ENCODE results near the gene PPP1R10.

The PPP1R10 gene

GRCh38 chr6:30556906-30557682 is 59.9 kb downstream of the PPP1R10 start, which contains the start of gene PRR3:
PRR3 (plus strand) TSS chr6:30557295; CDS start chr6:30557345, 50 bp downstream.
- DNase-seq (ENCODE audit: low spot score) (peak; percentile 85), FAIRE-seq (no peak)

- DNase-seq (ENCODE audit: low spot score) (peak; percentile 81), FAIRE-seq (no peak)
These were observed 60.8 kb downstream of the PPP1R10 start, which contains the start of gene GNL1 for GRCh38 chr6:30556066-30556905. GNL1 (minus strand) TSS chr6:30556489; CDS start chr6:30556203, 286 bp downstream.

GRCh38 chr6:30555816-30556065 is 61.3 kb downstream of the PPP1R10 start:
- DNase-seq (ENCODE audit: low spot score) (no peak), FAIRE-seq (no peak)

- FAIRE-seq: no peak
- no peak for DNase-seq (ENCODE audit: low spot score)
These were observed 61.9 kb downstream of the PPP1R10 start for GRCh38 chr6:30554962-30555815.

GRCh38 chr6:30554404-30554803 is 62.6 kb downstream of the PPP1R10 start:
- no peak for FAIRE-seq
- no peak for DNase-seq (ENCODE audit: low spot score)
